ENCODE data around the gene ZCCHC24. TPM values are rescaled to one million over a fixed set of nuclear protein-coding genes. Genes with fewer than 3 reads are reported as not detected.

Gene ZCCHC24
- total and polyA plus RNA-seq, 8 donors, result 9.7 to 60.3 (median 34.3) TPM

DNA sequence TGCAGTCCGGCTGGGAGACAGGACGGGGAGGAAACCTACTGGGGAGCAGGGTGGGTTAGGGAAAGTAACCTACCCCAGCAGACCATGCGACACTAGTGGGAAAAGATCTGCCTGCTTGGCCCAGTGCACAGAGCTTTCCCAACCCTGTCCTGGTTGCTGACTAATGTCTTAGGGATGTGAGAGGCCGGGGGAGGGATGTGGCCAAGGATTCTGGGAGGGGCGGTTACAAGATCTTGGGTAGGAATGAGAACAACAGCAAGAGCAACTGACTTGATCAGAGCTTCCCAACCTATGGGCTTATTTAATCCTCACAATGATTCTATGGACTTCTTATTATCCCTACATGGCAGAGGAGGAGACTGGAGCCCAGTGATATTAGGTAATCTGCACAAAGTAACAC lies 42.9 kb upstream of the ZCCHC24 start:
- 67 to 79% (median 74%) methylated on average over 4 to 5 of the region's 5 CpGs for WGBS, 5 donors
- Histone ChIP-seq H3K27me3 (no peaks in the 10 kb centered on the region), H3K27ac (peak overlapping the region in 4 of 5 donors; percentile 73 to 84 (median 76)), H3K4me1 (peaks cover 0 to 34% (median 21%) of the 10 kb centered on the region in 4 donors), H3K36me3 (no peaks in the 10 kb centered on the region), H3K4me3 (no peak overlapping the region), H3K9me3 (no peaks in the 10 kb centered on the region)
- intact Hi-C loops (cut with DNase I; ENCODE audit: low total_unique reads), result no loop called here
- TF ChIP-seq POLR2A (IDR thresholded peaks at IDR 0.05) (no peak), POLR2AphosphoS5 (IDR thresholded peaks at IDR 0.05) (peak in 2 of 3 donors; percentile 41 to 53), EP300 (IDR thresholded peaks at IDR 0.05) (no peak)
- TF ChIP-seq, protein P1, sequence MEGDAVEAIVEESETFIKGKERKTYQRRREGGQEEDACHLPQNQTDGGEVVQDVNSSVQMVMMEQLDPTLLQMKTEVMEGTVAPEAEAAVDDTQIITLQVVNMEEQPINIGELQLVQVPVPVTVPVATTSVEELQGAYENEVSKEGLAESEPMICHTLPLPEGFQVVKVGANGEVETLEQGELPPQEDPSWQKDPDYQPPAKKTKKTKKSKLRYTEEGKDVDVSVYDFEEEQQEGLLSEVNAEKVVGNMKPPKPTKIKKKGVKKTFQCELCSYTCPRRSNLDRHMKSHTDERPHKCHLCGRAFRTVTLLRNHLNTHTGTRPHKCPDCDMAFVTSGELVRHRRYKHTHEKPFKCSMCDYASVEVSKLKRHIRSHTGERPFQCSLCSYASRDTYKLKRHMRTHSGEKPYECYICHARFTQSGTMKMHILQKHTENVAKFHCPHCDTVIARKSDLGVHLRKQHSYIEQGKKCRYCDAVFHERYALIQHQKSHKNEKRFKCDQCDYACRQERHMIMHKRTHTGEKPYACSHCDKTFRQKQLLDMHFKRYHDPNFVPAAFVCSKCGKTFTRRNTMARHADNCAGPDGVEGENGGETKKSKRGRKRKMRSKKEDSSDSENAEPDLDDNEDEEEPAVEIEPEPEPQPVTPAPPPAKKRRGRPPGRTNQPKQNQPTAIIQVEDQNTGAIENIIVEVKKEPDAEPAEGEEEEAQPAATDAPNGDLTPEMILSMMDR (IDR thresholded peaks at IDR 0.05), result no peak
- peak; percentile 36 to 74 for DNase-seq

DNA sequence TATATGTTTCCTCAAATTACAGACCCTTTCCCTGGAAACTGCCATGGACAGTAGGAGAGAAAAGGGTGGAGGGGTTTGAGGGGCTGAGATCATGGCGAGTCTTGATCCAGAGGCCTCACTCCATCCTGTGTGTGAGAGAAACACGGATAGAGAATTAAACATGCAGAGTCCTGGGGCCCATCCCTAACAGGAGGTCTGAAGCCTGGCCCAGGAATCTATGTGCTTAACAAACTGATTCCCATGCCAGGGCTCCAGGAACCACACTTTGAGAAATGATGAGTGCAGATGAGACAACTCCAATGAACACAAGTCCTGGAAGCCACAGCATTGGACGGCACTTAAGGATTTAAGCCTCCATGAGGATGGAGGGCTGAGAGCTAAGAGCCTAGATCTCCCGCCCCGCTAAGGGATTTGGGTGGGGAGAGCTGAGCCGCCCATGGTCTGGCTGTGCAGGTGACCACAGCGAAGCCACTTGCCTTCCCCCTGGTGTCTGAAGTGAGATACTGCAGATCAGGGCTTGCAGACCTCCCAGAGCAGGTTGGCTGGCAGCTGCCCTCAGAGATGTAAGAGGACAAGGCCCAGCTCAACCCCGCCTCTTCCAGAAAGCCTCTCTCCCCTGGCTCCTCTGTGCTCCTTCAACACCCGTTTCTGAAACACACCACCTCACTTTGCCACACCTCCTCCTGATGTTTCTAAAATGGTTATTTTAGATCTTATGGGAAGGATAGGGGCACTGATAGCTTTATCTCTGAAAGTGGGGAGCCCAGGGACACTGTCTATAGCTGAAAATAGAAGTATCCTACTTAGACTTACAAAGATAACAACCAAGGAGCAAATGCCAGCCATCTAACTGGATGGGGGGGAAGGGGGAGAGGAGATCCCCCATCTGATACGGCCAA lies 42.1 kb upstream of the ZCCHC24 start:
- TF ChIP-seq EP300 (IDR thresholded peaks at IDR 0.05), result no peak
- TF ChIP-seq POLR2AphosphoS5 (IDR thresholded peaks at IDR 0.05), result peak in 1 of 3 donors; percentile 19
- no peak for TF ChIP-seq POLR2A (IDR thresholded peaks at IDR 0.05)
- TF ChIP-seq, protein P1 (IDR thresholded peaks at IDR 0.05), result peak in 6 of 7 experiments; percentile 9 to 85 (median 70)
- Histone ChIP-seq H3K4me1 (peaks cover 0 to 34% (median 21%) of the 10 kb centered on the region in 4 donors), H3K36me3 (no peaks in the 10 kb centered on the region), H3K27ac (peak overlapping the region in 4 of 5 donors; percentile 73 to 84 (median 76)), H3K4me3 (no peak overlapping the region), H3K9me3 (no peaks in the 10 kb centered on the region), H3K27me3 (no peaks in the 10 kb centered on the region)
- WGBS, 5 donors, result 44 to 59% (median 45%) methylated on average over 10 of the region's 10 CpGs
- DNase-seq, result peak; percentile 68 to 84
- intact Hi-C loops (cut with DNase I; ENCODE audit: low total_unique reads), result no loop called here

DNA sequence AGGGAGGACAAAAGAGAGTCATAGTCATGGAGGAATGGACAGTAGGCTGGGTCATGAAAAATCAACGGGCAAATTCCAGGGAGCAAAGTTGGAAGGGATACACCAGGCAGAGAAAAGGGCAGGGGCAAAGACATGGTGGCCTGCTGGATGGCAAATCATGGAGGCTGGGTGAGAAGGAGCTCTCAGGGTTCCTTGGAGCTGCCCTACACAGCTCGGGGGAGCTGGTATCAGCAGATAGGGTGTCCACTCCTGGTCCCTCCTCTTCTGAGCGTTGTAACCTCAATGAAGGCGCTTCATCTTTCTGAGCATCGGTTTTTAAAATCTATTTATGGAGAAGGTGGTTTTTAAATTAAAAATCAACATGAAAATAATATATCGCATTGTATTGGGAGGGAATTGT lies 39.1 kb upstream of the ZCCHC24 start:
- 86 to 95% (median 89%) methylated on average over 6 of the region's 6 CpGs for WGBS, 5 donors
- peak overlapping the region in 2 of 5 donors; percentile 26 to 66 for H3K27ac ChIP-seq

DNA sequence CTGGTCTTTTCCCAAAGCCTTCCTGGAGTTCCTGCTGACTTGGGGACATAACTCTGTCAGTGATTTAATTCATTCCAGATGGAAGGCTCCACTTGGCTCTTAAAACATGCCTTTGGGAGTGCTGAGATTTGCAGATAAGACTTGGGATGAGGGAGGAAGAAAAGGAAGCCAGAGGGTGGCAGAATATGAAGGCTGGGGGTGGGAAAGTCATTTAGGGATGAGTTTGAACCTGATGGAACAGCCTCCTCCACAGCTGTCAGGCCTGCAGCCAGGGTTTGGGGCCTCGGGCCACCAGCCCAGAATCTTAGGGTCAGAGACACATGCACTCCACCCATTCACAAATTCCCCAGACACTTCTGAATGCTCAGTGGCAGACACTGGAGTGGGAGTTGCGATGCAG lies 38.5 kb upstream of the ZCCHC24 start:
- intact Hi-C loops (cut with DNase I; ENCODE audit: low total_unique reads), result no loop called here
- Histone ChIP-seq H3K4me3 (no peak overlapping the region), H3K27ac (peak overlapping the region in 3 of 5 donors; percentile 11 to 66 (median 26)), H3K9me3 (no peaks in the 10 kb centered on the region), H3K36me3 (no peaks in the 10 kb centered on the region), H3K27me3 (no peaks in the 10 kb centered on the region), H3K4me1 (peaks cover 0 to 18% (median 15%) of the 10 kb centered on the region in 4 donors)
- TF ChIP-seq EP300 (IDR thresholded peaks at IDR 0.05), result no peak
- TF ChIP-seq POLR2A (IDR thresholded peaks at IDR 0.05), result no peak
- TF ChIP-seq, protein P1 (IDR thresholded peaks at IDR 0.05), result no peak
- TF ChIP-seq POLR2AphosphoS5 (IDR thresholded peaks at IDR 0.05), result no peak
- WGBS, 5 donors, result 63 to 76% (median 67%) methylated on average over 2 of the region's 2 CpGs
- peak in 1 of 2 donors; percentile 42 for DNase-seq

More for the DNA sequence above, 39.1 kb upstream of the ZCCHC24 start:
- TF ChIP-seq POLR2AphosphoS5 (IDR thresholded peaks at IDR 0.05) (no peak), EP300 (IDR thresholded peaks at IDR 0.05) (no peak), POLR2A (IDR thresholded peaks at IDR 0.05) (no peak)
- TF ChIP-seq, protein P1 (IDR thresholded peaks at IDR 0.05), result no peak
- Histone ChIP-seq H3K27me3 (no peaks in the 10 kb centered on the region), H3K4me3 (no peak overlapping the region), H3K9me3 (no peaks in the 10 kb centered on the region), H3K4me1 (peaks cover 0 to 19% (median 16%) of the 10 kb centered on the region in 4 donors), H3K36me3 (no peaks in the 10 kb centered on the region)
- DNase-seq, result no peak
- intact Hi-C loops (cut with DNase I; ENCODE audit: low total_unique reads), result no loop called here

Measured in stomach (tissue), 9 donors.